H9 (cell line): ENCODE data around the gene BMPR2. TPM values are rescaled to one million over a fixed set of nuclear protein-coding genes. Genes with fewer than 3 reads are reported as not detected.

Experiments used
- DNase-seq: peaks from one replicate; pipeline ENCODE4 v3.0.0-alpha.2; 2017
- H2AFZ ChIP-seq: one replicate; pipeline ENCODE4 v1.6.1; 2013; ENCODE audit warnings: mild to moderate bottlenecking, low read length, control low read depth, moderate library complexity
- H2AK5ac ChIP-seq: 2 replicates; pipeline ENCODE4 v1.6.1; 2013; ENCODE audit warnings: low read length, control low read depth, mixed read lengths; ENCODE audit not compliant: insufficient read length
- H2BK120ac ChIP-seq: one replicate; pipeline ENCODE4 v1.6.1; 2013; ENCODE audit warnings: low read depth, mild to moderate bottlenecking, low read length, control low read depth, inconsistent platforms; ENCODE audit not compliant: poor library complexity, severe bottlenecking
- H2BK12ac ChIP-seq: 2 replicates; pipeline ENCODE4 v1.6.1; 2013; ENCODE audit warnings: low read length, control low read depth, mixed read lengths, low read depth; ENCODE audit not compliant: insufficient read length
- H2BK15ac ChIP-seq: 2 replicates; pipeline ENCODE4 v1.6.1; 2013; ENCODE audit warnings: low read depth, low read length, control low read depth
- H2BK20ac ChIP-seq: one replicate; pipeline ENCODE4 v1.6.1; 2013; ENCODE audit warnings: low read depth, mild to moderate bottlenecking, low read length, control low read depth, inconsistent platforms; ENCODE audit not compliant: poor library complexity, severe bottlenecking
- H2BK5ac ChIP-seq: 2 replicates; pipeline ENCODE4 v1.6.1; 2013; ENCODE audit warnings: low read length, control low read depth, mixed read lengths; ENCODE audit not compliant: insufficient read length
- H3K14ac ChIP-seq: 2 replicates; pipeline ENCODE4 v1.6.1; 2013; ENCODE audit warnings: low read length, control low read depth; ENCODE audit not compliant: insufficient read depth
- H3K18ac ChIP-seq: 2 replicates; pipeline ENCODE4 v1.6.1; 2013; ENCODE audit warnings: low read depth, mild to moderate bottlenecking, mixed read lengths, low read length, control low read depth; ENCODE audit not compliant: insufficient read length
- H3K23ac ChIP-seq: 2 replicates; pipeline ENCODE4 v1.6.1; 2013; ENCODE audit warnings: low read length, control low read depth, mixed read lengths, low read depth; ENCODE audit not compliant: insufficient read length
- H3K23me2 ChIP-seq: 2 replicates; pipeline ENCODE4 v1.6.1; 2013; ENCODE audit warnings: low read depth, mild to moderate bottlenecking, mixed read lengths, low read length, control low read depth; ENCODE audit not compliant: insufficient read length, poor library complexity, severe bottlenecking
- H3K27ac ChIP-seq: 2 replicates; pipeline ENCODE4 v1.5.1; 2013; ENCODE audit warnings: low read length, control low read depth, mixed read lengths, low read depth; ENCODE audit not compliant: insufficient read length
- H3K27me3 ChIP-seq: 2 replicates; pipeline ENCODE4 v1.6.1; 2013; ENCODE audit warnings: low read length, control low read depth, inconsistent platforms; ENCODE audit not compliant: insufficient read depth
- H3K4ac ChIP-seq: 2 replicates; pipeline ENCODE4 v1.6.1; 2013; ENCODE audit warnings: low read depth, mild to moderate bottlenecking, control low read depth, inconsistent platforms, low read length, moderate library complexity
- H3K4me1 ChIP-seq: 2 replicates; pipeline ENCODE4 v1.6.1; 2013; ENCODE audit warnings: low read length, control low read depth, inconsistent platforms; ENCODE audit not compliant: insufficient read depth
- H3K4me2 ChIP-seq: 2 replicates; pipeline ENCODE4 v1.6.1; 2013; ENCODE audit warnings: low read length, control low read depth, mixed read lengths; ENCODE audit not compliant: insufficient read length, insufficient read depth
- H3K56ac ChIP-seq: 2 replicates; pipeline ENCODE4 v1.6.1; 2013; ENCODE audit warnings: low read depth, mild to moderate bottlenecking, mixed read lengths, low read length, control low read depth; ENCODE audit not compliant: insufficient read length
- H3K79me1 ChIP-seq: 2 replicates; pipeline ENCODE4 v1.6.1; 2013; ENCODE audit warnings: low read depth, mild to moderate bottlenecking, moderate library complexity, low read length, control low read depth, inconsistent platforms; ENCODE audit not compliant: insufficient read depth, poor library complexity, severe bottlenecking
- H3K79me2 ChIP-seq: 2 replicates; pipeline ENCODE4 v1.6.1; 2013; ENCODE audit warnings: low read length, control low read depth, inconsistent platforms; ENCODE audit not compliant: insufficient read depth
- H3K9ac ChIP-seq: 2 replicates; pipeline ENCODE4 v1.6.1; 2013; ENCODE audit warnings: low read length, control low read depth, mixed read lengths; ENCODE audit not compliant: insufficient read length; ENCODE audit errors: extremely low read depth
- H3K9me3 ChIP-seq: one replicate; pipeline ENCODE4 v1.6.1; 2013; ENCODE audit warnings: low read depth, low read length, inconsistent platforms; ENCODE audit not compliant: control insufficient read depth
- H3T11ph ChIP-seq: one replicate; pipeline ENCODE4 v1.6.1; 2013; ENCODE audit warnings: mild to moderate bottlenecking, low read length, control low read depth, inconsistent platforms
- H4K20me1 ChIP-seq: one replicate; pipeline ENCODE4 v1.6.1; 2013; ENCODE audit not compliant: control insufficient read depth, insufficient read length, insufficient read depth
- H4K5ac ChIP-seq: 2 replicates; pipeline ENCODE4 v1.6.1; 2013; ENCODE audit warnings: low read depth, mild to moderate bottlenecking, mixed read lengths, low read length, control low read depth; ENCODE audit not compliant: insufficient read length
- H4K8ac ChIP-seq: replicated peaks from 2 replicates; pipeline ENCODE4 v1.6.1; 2013; ENCODE audit warnings: low read length, control low read depth, mixed read lengths, low read depth; ENCODE audit not compliant: insufficient read length
- H4K91ac ChIP-seq: 2 replicates; pipeline ENCODE4 v1.6.1; 2013; ENCODE audit warnings: low read depth, mild to moderate bottlenecking, moderate library complexity, mixed read lengths, low read length, control low read depth; ENCODE audit not compliant: insufficient read length
- H3K27ac Mint-ChIP-seq, 3 experiments: 2 replicates in 2 of 3; 3 replicates in 1 of 3; pipeline ENCODE4 v1.8.0; 2020 to 2021; ENCODE audit warnings: mixed read lengths in 3 of 3, mild to moderate bottlenecking in 1 of 3, moderate library complexity in 1 of 3
- H3K27me3 Mint-ChIP-seq: 2 replicates; pipeline ENCODE4 v1.8.0; 2021; ENCODE audit warnings: low read depth, mild to moderate bottlenecking, moderate library complexity, mixed read lengths
- H3K36me3 Mint-ChIP-seq, 3 experiments: 2 replicates in 2 of 3; 3 replicates in 1 of 3; pipeline ENCODE4 v1.8.0; 2020 to 2021; ENCODE audit warnings: low read depth in 3 of 3, mixed read lengths in 3 of 3; ENCODE audit not compliant: insufficient read depth in 1 of 3
- H3K4me1 Mint-ChIP-seq, 2 experiments: 2 replicates each; pipeline ENCODE4 v1.8.0; 2020; ENCODE audit warnings: mixed read lengths in 2 of 2
- H3K4me3 Mint-ChIP-seq, 2 experiments: 2 replicates in 1 of 2; 3 replicates in 1 of 2; pipeline ENCODE4 v1.8.0; 2020 to 2021; ENCODE audit warnings: mild to moderate bottlenecking in 2 of 2, mixed read lengths in 2 of 2, moderate library complexity in 1 of 2
- H3K9me3 Mint-ChIP-seq, 2 experiments: 2 replicates in 1 of 2; 3 replicates in 1 of 2; pipeline ENCODE4 v1.8.0; 2020; ENCODE audit warnings: mild to moderate bottlenecking in 2 of 2, mixed read lengths in 2 of 2, moderate library complexity in 1 of 2
- CTCF ChIP-seq: fragments of 200-600 bp; sonication (generic); conservative IDR thresholded peaks from 3 replicates; pipeline ENCODE4 v1.8.0; 2021; ENCODE audit warnings: antibody characterized with exemption, mild to moderate bottlenecking
- WGBS: extraction: QIAGEN DNeasy Blood & Tissue Kit; methylation state at CpG from one replicate; pipeline ENCODE4 v1.1.7; 2013; ENCODE audit warnings: missing lambda C conversion rate, low lambda C conversion rate, mixed read lengths; ENCODE audit not compliant: insufficient read length; ENCODE audit errors: extremely low coverage; 5-methylcytosine and 5-hydroxymethylcytosine counted together
- total RNA-seq: library from RNA; stranded (reverse); gene quantifications from 2 replicates; pipeline ENCODE4 v1.2.1, GENCODE V29; 2021

Gene BMPR2
- total RNA-seq, 1 experiment from 2014 or later = 17.3 TPM

- H3K79me1 ChIP-seq = no peaks in the 10 kb centered on the region
- no peaks in the 10 kb centered on the region for H3K79me2 ChIP-seq
- H3K36me3 Mint-ChIP-seq = no peaks in the 10 kb centered on the region
- no peak overlapping the region for H3K27ac Mint-ChIP-seq
- no peaks in the 10 kb centered on the region for H3K9me3 Mint-ChIP-seq
- peaks cover 2% of the 10 kb centered on the region in 2 experiments; a peak in 1 of 4 replicates for H3K4me1 Mint-ChIP-seq
- no peak overlapping the region for H3K23ac ChIP-seq
- H2AK5ac ChIP-seq = no peak overlapping the region
- no peak overlapping the region for H2BK15ac ChIP-seq
- H4K91ac ChIP-seq = no peak overlapping the region
- H2AFZ ChIP-seq = no peak overlapping the region
- H4K8ac ChIP-seq = no peak overlapping the region
- H3K4me3 Mint-ChIP-seq = no peak overlapping the region
- no peak overlapping the region for H2BK120ac ChIP-seq
- H3K4ac ChIP-seq = no peak overlapping the region
- H3K14ac ChIP-seq = no peak overlapping the region
- H4K20me1 ChIP-seq = no peaks in the 10 kb centered on the region
- H2BK5ac ChIP-seq = no peak overlapping the region
- H3K18ac ChIP-seq = no peak overlapping the region
- no peak overlapping the region for H4K5ac ChIP-seq
- H3K56ac ChIP-seq = no peak overlapping the region
- no peak overlapping the region for H3K9ac ChIP-seq
- DNase-seq = no peak
- no peaks in the 10 kb centered on the region for H3K9me3 ChIP-seq
- WGBS = no CpG with 5 or more reads among the region's 4 CpGs
- no peak overlapping the region for H2BK20ac ChIP-seq
- no peaks in the 10 kb centered on the region for H3K4me1 ChIP-seq
- no peaks in the 10 kb centered on the region for H3K27me3 ChIP-seq
- no peak overlapping the region for H3K4me2 ChIP-seq
- H3T11ph ChIP-seq = no peak overlapping the region
- H3K27me3 Mint-ChIP-seq = no peaks in the 10 kb centered on the region
- no peak overlapping the region for H3K27ac ChIP-seq
- H3K23me2 ChIP-seq = no peaks in the 10 kb centered on the region
- H2BK12ac ChIP-seq = no peak overlapping the region
- TF ChIP-seq CTCF = no peak
Measured at GRCh38 chr2:202604699-202605098, 228.6 kb downstream of the BMPR2 start.
